IMR-90 (cell line): ENCODE measurements around the gene MACF1. TPM values are rescaled to one million over a fixed set of nuclear protein-coding genes. Genes with fewer than 3 reads are reported as not detected.
A peak's percentile ranks its signal among the peaks of the same experiment; 100 is the strongest.

ENCODE experiments used
- ATAC-seq: fragments of 200-7000 bp; cut with Tn5 transposase; 2 replicates; pipeline ENCODE4 v1.9.1; 2020; ENCODE audit warnings: low read depth, mild to moderate bottlenecking, moderate library complexity
- BruUV-seq: library from RNA; stranded (reverse); fragments of 400-500 nt; replicated peaks from 2 replicates; lab custom pipeline; 2021; lab: Mats Ljungman, UMichigan
- CTCF ChIA-PET: fragments of 300-600 bp; formaldehyde crosslinking; extraction: SDS; loops from one replicate; lab custom pipeline; 2021; ENCODE audit warnings: antibody characterized with exemption; lab: Yijun Ruan, JAX
- POLR2A ChIA-PET: fragments of 300-600 bp; sonication (Branson Sonifier 250); formaldehyde crosslinking; loops from one replicate; lab custom pipeline; 2022; ENCODE audit warnings: antibody characterized with exemption; ENCODE audit not compliant: unreplicated experiment; lab: Charles Lee
- DNase-seq: peaks from one replicate; pipeline ENCODE4 v3.0.0; 2013
- H2AFZ ChIP-seq: replicated peaks from 2 replicates; pipeline ENCODE3; 2013; ENCODE audit warnings: low read length, mild to moderate bottlenecking; ENCODE audit not compliant: poor library complexity
- H2AK5ac ChIP-seq: 2 replicates; pipeline ENCODE4 v1.6.1; 2013; ENCODE audit warnings: low read depth, low read length, inconsistent platforms
- H2AK9ac ChIP-seq: replicated peaks from 2 replicates; pipeline ENCODE3; 2013; ENCODE audit warnings: mild to moderate bottlenecking, low read depth, low read length, moderate library complexity; ENCODE audit not compliant: poor library complexity
- H2BK120ac ChIP-seq: 2 replicates; pipeline ENCODE4 v1.6.1; 2013; ENCODE audit warnings: low read depth, low read length, inconsistent platforms
- H2BK15ac ChIP-seq: 3 replicates; pipeline ENCODE4 v1.6.1; 2013; ENCODE audit warnings: low read depth, low read length, inconsistent platforms
- H2BK20ac ChIP-seq: 2 replicates; pipeline ENCODE4 v1.6.1; 2013; ENCODE audit warnings: low read depth, mild to moderate bottlenecking, inconsistent platforms, low read length, moderate library complexity
- H2BK5ac ChIP-seq: 2 replicates; pipeline ENCODE4 v1.6.1; 2013; ENCODE audit warnings: mild to moderate bottlenecking, low read depth, low read length, inconsistent platforms; ENCODE audit not compliant: poor library complexity, severe bottlenecking
- H3K14ac ChIP-seq: replicated peaks from 2 replicates; pipeline ENCODE4 v1.6.1; 2013; ENCODE audit warnings: low read depth, low read length, inconsistent platforms
- H3K18ac ChIP-seq: 2 replicates; pipeline ENCODE4 v1.6.1; 2013; ENCODE audit warnings: low read depth, low read length, control low read depth
- H3K23ac ChIP-seq: 2 replicates; pipeline ENCODE4 v1.6.1; 2013; ENCODE audit warnings: low read depth, low read length, inconsistent platforms
- H3K27ac ChIP-seq: 2 replicates; pipeline ENCODE4 v1.5.1; 2013; ENCODE audit warnings: mild to moderate bottlenecking, control low read depth, low read length; ENCODE audit not compliant: insufficient read depth
- H3K27me3 ChIP-seq: 2 replicates; pipeline ENCODE4 v1.6.1; 2013; ENCODE audit warnings: low read length; ENCODE audit not compliant: control insufficient read depth, insufficient read depth
- H3K36me3 ChIP-seq: 2 replicates; pipeline ENCODE4 v1.6.1; 2013; ENCODE audit warnings: low read length, mixed read lengths; ENCODE audit not compliant: control insufficient read depth, insufficient read depth
- H3K4ac ChIP-seq: 2 replicates; pipeline ENCODE4 v1.6.1; 2013; ENCODE audit warnings: low read depth, low read length, inconsistent platforms
- H3K4me1 ChIP-seq: 2 replicates; pipeline ENCODE4 v1.6.1; 2013; ENCODE audit warnings: low read length, mixed read lengths; ENCODE audit not compliant: control insufficient read depth, insufficient read depth
- H3K4me2 ChIP-seq: 2 replicates; pipeline ENCODE4 v1.6.1; 2013; ENCODE audit warnings: low read depth, mild to moderate bottlenecking, control low read depth, low read length, moderate library complexity
- H3K4me3 ChIP-seq: 2 replicates; pipeline ENCODE4 v1.5.1; 2013; ENCODE audit warnings: low read depth, mild to moderate bottlenecking, control low read depth, low read length, moderate library complexity; ENCODE audit not compliant: insufficient read depth
- H3K56ac ChIP-seq: 2 replicates; pipeline ENCODE4 v1.6.1; 2013; ENCODE audit warnings: low read length, inconsistent platforms; ENCODE audit not compliant: insufficient read depth; ENCODE audit errors: extremely low read depth
- H3K79me1 ChIP-seq, 2 experiments: 2 replicates each; pipeline ENCODE4 v1.6.1; 2013; ENCODE audit warnings: low read length in 2 of 2, inconsistent platforms in 1 of 2, low read depth in 1 of 2
- H3K9ac ChIP-seq: 2 replicates; pipeline ENCODE4 v1.6.1; 2013; ENCODE audit warnings: low read depth, low read length, control low read depth
- H3K9me1 ChIP-seq: 2 replicates; pipeline ENCODE4 v1.6.1; 2013; ENCODE audit warnings: low read length, inconsistent platforms; ENCODE audit not compliant: insufficient read depth
- H3K9me3 ChIP-seq: 2 replicates; pipeline ENCODE4 v1.6.1; 2013; ENCODE audit warnings: low read length; ENCODE audit not compliant: control insufficient read depth, insufficient read depth
- H4K20me1 ChIP-seq: 2 replicates; pipeline ENCODE4 v1.6.1; 2013; ENCODE audit warnings: low read length, inconsistent platforms; ENCODE audit not compliant: insufficient read depth
- H4K5ac ChIP-seq: 2 replicates; pipeline ENCODE4 v1.6.1; 2013; ENCODE audit warnings: mild to moderate bottlenecking, low read depth, low read length, control low read depth
- H4K8ac ChIP-seq, 2 experiments: 2 replicates each; pipeline ENCODE4 v1.6.1; 2013; ENCODE audit warnings: low read depth in 2 of 2, low read length in 2 of 2, control low read depth in 1 of 2, inconsistent platforms in 1 of 2
- H4K91ac ChIP-seq: 2 replicates; pipeline ENCODE4 v1.6.1; 2013; ENCODE audit warnings: low read depth, low read length, inconsistent platforms; ENCODE audit not compliant: insufficient read depth
- CHD1 ChIP-seq: IDR thresholded peaks from 2 replicates; pipeline ENCODE4 v1.6.1; 2012; ENCODE audit warnings: low read depth, low read length, improper control_type of control experiment
- CTCF ChIP-seq: conservative IDR thresholded peaks from 2 replicates; pipeline ENCODE4 v1.5.1; 2012; ENCODE audit warnings: mild to moderate bottlenecking, low read depth, low read length, improper control_type of control experiment
- FOS ChIP-seq: fragments of 150-350 bp; IDR thresholded peaks from 2 replicates; pipeline ENCODE4 v1.6.1; 2016; ENCODE audit warnings: low read depth, low read length
- MAFK ChIP-seq: IDR thresholded peaks from 2 replicates; pipeline ENCODE4 v1.6.1; 2012; ENCODE audit warnings: low read depth, low read length, improper control_type of control experiment
- MXI1 ChIP-seq: IDR thresholded peaks from 2 replicates; pipeline ENCODE4 v1.6.1; 2012; ENCODE audit warnings: low read depth, mild to moderate bottlenecking, low read length, moderate library complexity, borderline replicate concordance
- NFE2L2 ChIP-seq: fragments of 150-350 bp; IDR thresholded peaks from 2 replicates; pipeline ENCODE4 v1.6.1; 2016; ENCODE audit warnings: low read depth, mild to moderate bottlenecking, low read length
- POLR2A ChIP-seq: IDR thresholded peaks from 2 replicates; pipeline ENCODE4 v1.6.1; 2012; ENCODE audit warnings: mild to moderate bottlenecking, low read depth, low read length
- RAD21 ChIP-seq: IDR thresholded peaks from 2 replicates; pipeline ENCODE4 v1.6.1; 2012; ENCODE audit warnings: low read length, improper control_type of control experiment
- RFX5 ChIP-seq: IDR thresholded peaks from 2 replicates; pipeline ENCODE4 v1.8.0; 2012; ENCODE audit warnings: low read depth, mild to moderate bottlenecking, low read length, moderate library complexity
- WGBS, 2 experiments: methylation state at CpG; one replicate each; pipeline versions ENCODE4 v1.1.5 to v1.1.7; 2013; ENCODE audit warnings: missing lambda C conversion rate in 2 of 2; ENCODE audit not compliant: insufficient read length in 1 of 2; ENCODE audit errors: extremely low coverage in 2 of 2; 5-methylcytosine and 5-hydroxymethylcytosine counted together
- dilution Hi-C: fragments of 300-500 bp; cut with HindIII; formaldehyde crosslinking; loops from one replicate; pipeline ENCODE4 v1.14.3; 2018; ENCODE audit warnings: low sequenced_read_pairs; ENCODE audit not compliant: unreplicated experiment
- in situ Hi-C: fragments of 300-500 bp; cut with MboI; formaldehyde crosslinking; loops from 3 replicates; pipeline ENCODE4 v1.14.3; 2019; ENCODE audit warnings: low sequenced_read_pairs, inconsistent platforms, mixed read lengths
- intact Hi-C: fragments of 100-400 bp; cut with micrococcal nuclease; formaldehyde crosslinking; loops from 2 replicates; pipeline ENCODE4 v1.10.0; 2022
- polyA plus RNA-seq, 3 experiments: library from polyadenylated mRNA; depleted of rRNA; stranded (reverse); fragments of >200 nt; gene quantifications; 2 replicates each; pipeline ENCODE4 v1.2.3, GENCODE V29; 2012; ENCODE audit warnings: low replicate concordance in 1 of 3
- total RNA-seq: library from RNA; depleted of rRNA; stranded (reverse); fragments of >200 nt; gene quantifications from 2 replicates; pipeline ENCODE4 v1.2.3, GENCODE V29; 2012

The MACF1 gene
- total and polyA plus RNA-seq, 2 of the 4 experiments (the other 2 are of a cell fraction) = 67.6 to 369 TPM

DNA sequence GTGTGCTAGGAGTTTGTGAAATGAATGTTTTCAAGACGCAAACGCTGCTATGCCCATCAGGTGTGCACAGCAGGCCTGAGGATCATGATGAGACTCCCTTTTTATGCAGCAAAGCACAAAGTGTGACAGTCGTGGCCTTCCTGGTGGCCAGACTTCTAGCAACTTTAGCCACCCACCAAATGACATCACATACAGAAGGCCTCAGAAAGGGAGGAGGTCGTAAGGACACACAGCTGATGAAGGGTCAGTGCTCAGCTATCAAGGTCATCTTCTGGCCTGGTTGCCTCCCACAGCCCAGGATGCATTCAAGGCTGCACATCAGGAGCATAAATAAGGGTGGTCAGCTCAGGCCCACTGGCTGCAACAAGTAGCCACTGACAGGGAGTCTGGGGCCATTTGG, 323.6 kb downstream of the MACF1 start:
- no peak overlapping the region for H2BK5ac ChIP-seq
- TF ChIP-seq RAD21 = no peak
- no peak for TF ChIP-seq FOS
- TF ChIP-seq CHD1 = no peak
- TF ChIP-seq CTCF = no peak
- TF ChIP-seq POLR2A = no peak
- no peak for TF ChIP-seq MXI1
- no peak for TF ChIP-seq MAFK
- TF ChIP-seq RFX5 = no peak
- no peak for TF ChIP-seq NFE2L2
- H3K23ac ChIP-seq = no peak overlapping the region; the same call in 1 of the 2 replicates
- WGBS, 2 experiments = no CpG with 5 or more reads among the region's 4 CpGs
- no peak overlapping the region for H3K4me3 ChIP-seq
- H3K4ac ChIP-seq = no peak overlapping the region
- in situ Hi-C loops = loop anchor here (25.0 kb wide), 1 partner anchor 666 kb away; the partner anchor contains the start of genes MYCBP and RRAGC
- H3K27ac ChIP-seq = no peak overlapping the region
- no peak overlapping the region for H3K56ac ChIP-seq
- H4K91ac ChIP-seq = no peak overlapping the region
- no peaks in the 10 kb centered on the region for H3K4me1 ChIP-seq
- H2BK120ac ChIP-seq = no peak overlapping the region
- no peaks in the 10 kb centered on the region for H3K9me3 ChIP-seq
- no peak overlapping the region for H2AK9ac ChIP-seq
- ChIA-PET CTCF (no interaction called here), POLR2A (no interaction called here)
- no peak overlapping the region for H3K9ac ChIP-seq
- H4K5ac ChIP-seq = no peak overlapping the region
- no peak overlapping the region for H4K8ac ChIP-seq
- no peaks in the 10 kb centered on the region for H3K27me3 ChIP-seq
- no peak overlapping the region for H3K14ac ChIP-seq
- DNase-seq (no peak), ATAC-seq (no peak)
- no peak overlapping the region for H2BK15ac ChIP-seq
- no peaks in the 10 kb centered on the region for H3K9me1 ChIP-seq
- no TSS peak for BruUV-seq
- H3K36me3 ChIP-seq = peaks cover 29% of the 10 kb centered on the region
- no peaks in the 10 kb centered on the region for H4K20me1 ChIP-seq
- no peak overlapping the region for H3K4me2 ChIP-seq
- no peak overlapping the region for H2AK5ac ChIP-seq
- dilution Hi-C loops = no loop called here
- no peak overlapping the region for H3K18ac ChIP-seq
- H2AFZ ChIP-seq = peak overlapping the region; percentile 21
- no peak overlapping the region for H2BK20ac ChIP-seq
- intact Hi-C loops = no loop called here
- H3K79me1 ChIP-seq = no peaks in the 10 kb centered on the region
